HTERT RPE-1 (cell line): ENCODE data around the gene ARHGAP26.

Experiments
- in situ Hi-C: fragments of 300-500 bp; cut with MboI; formaldehyde crosslinking; loops from 4 replicates; pipeline ENCODE4 v1.14.3; 2020; ENCODE audit warnings: low sequenced_read_pairs

The ARHGAP26 gene

DNA sequence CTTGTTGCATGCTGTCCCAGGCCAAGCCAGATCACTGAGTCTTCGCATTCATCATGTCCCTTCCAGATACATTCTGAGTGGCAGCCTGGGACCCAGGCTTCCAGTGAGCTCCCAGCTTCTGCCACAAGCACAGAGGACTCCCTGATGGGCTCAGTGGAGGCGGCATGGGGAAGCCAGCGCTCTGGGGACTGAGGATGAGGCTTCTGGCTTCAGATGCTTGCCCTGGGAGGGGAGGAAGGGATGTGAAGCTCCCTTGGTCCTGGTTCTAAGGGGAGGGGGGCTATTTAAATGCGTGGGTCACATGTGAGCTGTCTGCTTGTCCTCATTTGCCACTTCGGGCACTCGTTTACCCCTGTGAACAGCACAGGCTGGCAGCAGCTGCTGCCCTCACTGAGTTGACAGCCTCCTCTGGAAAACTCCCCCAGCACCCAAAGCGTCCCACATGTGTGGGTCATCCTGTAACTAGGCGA lies 459.3 kb downstream of the ARHGAP26 start:
- in situ Hi-C loops = no loop called here

GRCh38 chr5:143229896-143230675 lies 459.9 kb downstream of the ARHGAP26 start:
- in situ Hi-C loops = no loop called here

GRCh38 chr5:143230676-143230996 lies 460.5 kb downstream of the ARHGAP26 start:
- in situ Hi-C loops = no loop called here

GRCh38 chr5:143231416-143231815 lies 461.2 kb downstream of the ARHGAP26 start:
- in situ Hi-C loops = no loop called here

GRCh38 chr5:143231973-143232812 lies 462.0 kb downstream of the ARHGAP26 start:
- in situ Hi-C loops = no loop called here

GRCh38 chr5:143233031-143233430 lies 462.9 kb downstream of the ARHGAP26 start:
- in situ Hi-C loops = no loop called here

DNA sequence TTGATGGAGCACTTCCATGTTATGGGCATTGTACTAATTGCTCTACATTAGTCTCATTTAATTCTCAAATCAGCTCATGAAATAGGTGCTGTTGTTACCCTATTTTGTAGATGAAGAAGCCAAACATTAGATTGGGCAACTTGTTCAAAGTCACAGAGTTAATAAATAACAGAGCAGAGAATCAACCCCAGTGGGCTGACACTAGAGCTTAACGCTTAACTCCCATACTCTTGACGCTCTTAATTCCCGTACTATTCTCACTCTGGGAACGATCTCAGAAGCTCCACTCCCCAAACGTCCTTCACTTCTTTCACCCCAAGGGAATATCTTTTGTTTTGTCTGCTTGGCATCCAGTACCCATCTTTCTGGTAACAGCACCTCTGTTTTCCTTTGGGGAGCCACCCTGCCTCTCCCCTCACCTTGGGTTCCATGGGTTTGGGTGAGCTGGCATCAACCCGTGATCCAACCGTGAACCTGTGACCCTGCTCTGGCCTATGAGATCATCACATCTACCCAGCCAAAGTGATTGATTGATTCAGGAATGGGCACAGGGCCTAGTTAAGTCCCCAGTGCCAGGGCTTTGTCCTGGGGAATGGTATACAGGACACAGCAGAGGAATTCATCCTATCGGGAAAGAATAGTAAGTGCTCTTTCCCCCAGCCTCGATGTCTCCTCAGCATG lies 464.1 kb downstream of the ARHGAP26 start:
- in situ Hi-C loops = no loop called here

- in situ Hi-C loops = no loop called here
Measured at GRCh38 chr5:143235423-143235822, 465.2 kb downstream of the ARHGAP26 start.

GRCh38 chr5:143236682-143237081 lies 466.5 kb downstream of the ARHGAP26 start:
- in situ Hi-C loops = no loop called here

GRCh38 chr5:143237664-143238063 lies 467.5 kb downstream of the ARHGAP26 start:
- in situ Hi-C loops = no loop called here

DNA sequence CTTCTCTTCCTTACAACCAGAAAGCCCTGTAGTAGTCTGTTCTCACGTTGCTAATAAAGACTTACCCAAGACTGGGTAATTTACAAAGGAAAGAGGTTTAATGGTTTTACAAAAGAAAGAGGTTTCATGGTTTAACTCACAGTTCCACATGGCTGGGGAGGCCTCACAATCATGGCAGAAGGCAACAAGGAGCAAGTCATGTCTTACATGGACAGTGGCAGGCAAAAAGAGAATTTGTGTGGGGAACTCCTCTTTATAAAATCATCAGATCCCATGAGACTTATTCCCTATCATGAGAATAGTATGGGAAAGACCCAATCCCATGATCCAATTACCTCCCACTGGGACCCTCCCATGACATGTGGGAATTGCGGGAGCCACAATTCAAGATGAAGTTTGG lies 468.4 kb downstream of the ARHGAP26 start:
- in situ Hi-C loops = no loop called here

DNA sequence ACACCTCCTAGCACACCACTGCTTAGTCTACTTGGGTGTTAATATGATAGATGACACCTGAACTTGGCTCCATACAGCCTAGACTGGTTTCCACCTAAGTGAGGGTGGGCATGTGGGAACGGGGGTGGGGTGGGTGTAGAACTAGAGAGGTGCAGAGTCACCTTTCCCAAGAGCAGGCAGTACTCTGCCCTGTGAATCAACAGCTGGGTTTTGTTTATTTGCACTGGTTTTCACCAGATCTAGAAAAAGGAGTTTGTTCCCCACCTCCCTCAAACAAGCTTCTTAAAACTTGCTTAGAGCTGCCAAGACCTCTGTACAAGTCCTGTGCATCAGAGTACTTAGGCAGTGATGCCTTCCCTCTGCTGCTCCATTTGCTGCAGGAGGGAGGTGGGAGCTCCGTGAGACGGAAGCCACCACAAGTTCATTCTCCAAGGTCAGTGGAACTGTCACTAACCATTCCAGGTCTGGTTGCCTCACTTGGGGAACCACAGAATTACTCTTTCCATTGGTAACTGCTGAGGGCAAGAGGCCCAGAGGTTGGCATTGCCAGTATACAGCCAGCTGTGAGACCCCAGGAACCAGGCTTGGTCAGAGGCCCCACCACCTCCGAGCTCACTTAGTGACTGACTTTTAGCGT lies 469.8 kb downstream of the ARHGAP26 start:
- in situ Hi-C loops = no loop called here

DNA sequence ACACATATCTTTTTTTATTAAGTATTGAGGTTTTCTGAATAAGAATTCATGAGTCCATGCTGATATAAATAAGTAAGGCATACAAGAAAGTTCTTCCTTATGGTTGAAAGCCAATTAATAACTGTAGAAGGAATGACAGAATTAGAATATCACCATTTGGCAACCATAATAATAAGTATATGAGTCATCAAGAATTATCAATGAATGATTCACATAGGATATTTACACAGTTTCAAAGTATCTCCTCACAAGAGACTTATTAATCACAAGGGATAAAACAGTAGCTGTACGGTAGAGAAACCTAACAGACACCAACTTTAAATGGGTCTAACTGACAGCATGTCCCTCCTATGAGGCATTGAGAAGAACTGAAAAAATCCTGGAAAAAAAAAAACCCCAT lies 471.7 kb downstream of the ARHGAP26 start:
- in situ Hi-C loops = no loop called here

DNA sequence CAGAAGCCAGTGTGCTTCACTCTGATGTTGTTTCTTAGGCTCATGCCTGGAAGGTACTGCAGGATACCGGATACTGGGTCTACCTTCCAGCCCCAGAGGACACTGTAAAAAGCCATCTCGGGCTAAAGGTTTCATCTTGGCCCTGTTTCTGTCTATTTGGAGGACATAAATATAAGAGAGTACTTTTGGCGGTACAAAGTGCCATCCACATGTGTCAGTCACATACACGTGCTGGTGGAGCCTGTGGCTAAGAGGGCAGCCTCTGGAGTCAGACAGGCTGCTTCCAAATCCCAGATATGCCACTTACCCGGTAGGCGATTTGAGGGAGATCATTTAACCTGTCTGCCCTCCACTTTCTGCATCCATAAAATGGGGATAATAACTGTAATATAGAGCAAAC lies 472.9 kb downstream of the ARHGAP26 start:
- in situ Hi-C loops = no loop called here

GRCh38 chr5:143244000-143244736 lies 474.0 kb downstream of the ARHGAP26 start:
- in situ Hi-C loops = no loop called here

DNA sequence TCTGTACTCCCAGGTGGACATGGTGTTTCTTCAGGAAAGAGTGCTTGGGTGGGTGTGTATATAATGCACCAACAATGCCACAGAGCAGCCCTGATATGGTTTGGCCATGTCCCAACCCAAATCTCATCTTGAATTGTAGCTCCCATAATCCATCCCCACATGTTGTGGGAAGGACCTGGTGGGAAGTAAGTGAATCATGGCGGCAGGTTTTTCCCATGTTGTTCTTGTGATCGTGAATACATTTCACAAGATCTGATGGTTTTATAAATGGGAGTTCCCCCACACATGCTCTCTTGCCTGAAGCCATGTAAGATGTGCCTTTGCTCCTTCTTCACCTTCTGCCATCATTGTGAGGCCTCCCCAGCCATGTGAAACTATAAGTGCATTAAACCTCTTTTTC lies 474.8 kb downstream of the ARHGAP26 start:
- in situ Hi-C loops = no loop called here

DNA sequence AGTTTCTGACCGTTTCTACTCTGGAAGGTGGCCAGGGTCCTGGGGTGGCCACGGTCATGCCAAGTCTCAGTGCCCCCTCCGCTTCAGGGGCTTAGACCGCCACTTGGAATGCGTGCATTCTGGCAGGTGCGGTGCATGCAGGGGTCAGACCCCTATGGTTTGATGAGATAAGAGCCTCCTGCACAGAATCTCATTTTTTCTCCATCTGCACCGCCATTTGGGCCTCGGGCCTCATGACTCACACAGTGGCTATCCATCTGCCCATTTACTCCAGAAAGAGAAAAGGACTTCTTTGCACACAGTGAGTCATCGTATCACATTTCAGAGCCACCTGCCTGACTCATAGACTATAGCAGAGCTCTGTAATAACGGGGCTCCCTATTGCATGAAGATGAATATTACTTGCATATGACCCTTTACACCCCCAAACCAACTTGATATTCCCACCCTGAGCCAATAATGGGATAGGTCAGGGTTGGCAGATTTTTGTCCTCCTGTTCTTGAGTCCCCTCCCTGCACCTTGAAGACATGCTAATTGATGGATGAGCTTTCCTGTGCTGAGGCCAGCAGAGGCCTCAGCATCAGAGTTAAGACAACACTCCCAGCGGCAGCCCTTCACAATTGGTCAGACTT lies 475.9 kb downstream of the ARHGAP26 start:
- in situ Hi-C loops = no loop called here

DNA sequence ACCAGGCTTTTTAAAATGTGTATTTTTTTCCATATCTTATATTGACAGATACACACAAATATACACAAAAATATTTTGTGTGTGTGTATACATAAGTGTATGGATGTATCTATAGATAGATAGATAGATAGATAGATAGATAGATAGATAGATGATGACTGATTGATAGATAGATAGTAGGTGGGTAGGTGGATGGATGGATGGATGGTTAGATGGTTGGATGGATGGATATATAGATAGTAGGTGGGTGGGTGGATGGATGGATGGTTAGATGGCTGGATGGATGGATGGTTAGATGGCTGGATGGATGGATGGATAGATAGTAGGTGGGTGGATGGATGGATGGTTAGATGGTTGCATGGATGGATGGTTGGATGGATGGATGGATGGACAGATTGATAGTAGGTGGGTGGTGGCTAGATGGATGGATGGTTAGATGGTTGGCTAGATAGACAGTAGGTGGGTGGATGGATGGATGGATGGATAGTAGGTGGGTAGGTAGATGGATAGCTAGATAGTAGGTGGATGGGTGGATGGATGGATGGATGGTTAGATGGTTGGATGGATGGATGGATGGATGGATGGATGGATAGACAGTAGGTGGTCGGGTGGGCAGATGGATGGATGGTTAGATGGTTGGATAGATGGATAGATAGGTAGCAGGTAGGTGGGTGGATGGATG lies 477.1 kb downstream of the ARHGAP26 start:
- in situ Hi-C loops = no loop called here

DNA sequence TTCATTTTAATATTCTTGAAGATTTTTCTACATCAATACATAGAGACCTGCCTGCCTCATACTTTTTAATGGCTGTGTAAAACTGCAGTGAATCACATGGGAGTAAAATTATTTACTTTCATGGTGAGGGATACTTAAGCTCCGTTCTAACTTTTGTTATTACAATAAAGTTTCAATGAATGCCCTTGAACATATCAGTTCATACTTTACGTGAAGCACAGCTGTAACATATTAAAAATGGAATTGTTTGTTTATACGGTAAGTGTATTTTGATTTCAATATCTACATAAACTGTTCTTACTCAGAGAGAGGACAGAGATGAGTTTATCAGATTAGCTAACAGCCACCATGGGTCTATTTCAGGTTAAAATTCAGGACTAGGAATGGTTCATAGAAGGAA lies 478.2 kb downstream of the ARHGAP26 start:
- in situ Hi-C loops = no loop called here
